ENCODE measurements around the gene G2E3.

- no peak for TF ChIP-seq CTCF (IDR thresholded peaks at IDR 0.05)
- no peak for TF ChIP-seq POLR2A (IDR thresholded peaks at IDR 0.05)
These were observed 38.0 kb downstream of the G2E3 start for GRCh38 chr14:30596935-30597334.
